NCI-H526 treated with DMSO at 0.1 percent for 48 hours (cell line): ENCODE data around the gene GCSAM.
A peak's percentile ranks its signal among the peaks of the same experiment; 100 is the strongest.

Experiments
- DNase-seq: peaks from one replicate; lab custom pipeline; 2025; lab: John Stamatoyannopoulos, UW

GCSAM gene

GRCh38 chr3:112132975-112133448 is at the start of gene GCSAM:
GCSAM (minus strand) TSS chr3:112133248; CDS start chr3:112133120, 128 bp downstream.
- DNase-seq, result no peak

- no peak for DNase-seq
These were observed 42.6 kb upstream of the GCSAM start for GRCh38 chr3:112175646-112176045.

GRCh38 chr3:112175037-112175436 is 42.0 kb upstream of the GCSAM start:
- no peak for DNase-seq

GRCh38 chr3:112171144-112171543 is 38.1 kb upstream of the GCSAM start:
- DNase-seq, result no peak

- DNase-seq, result no peak
These were observed 37.0 kb upstream of the GCSAM start for GRCh38 chr3:112170046-112170445.

- DNase-seq, result no peak
These were observed 34.7 kb upstream of the GCSAM start for GRCh38 chr3:112167758-112168157.

- DNase-seq, result no peak
These were observed 16.1 kb upstream of the GCSAM start for GRCh38 chr3:112149136-112149535.

GRCh38 chr3:112143689-112144088 is 10.6 kb upstream of the GCSAM start:
- no peak for DNase-seq

GRCh38 chr3:112143251-112143650 is 10.2 kb upstream of the GCSAM start:
- DNase-seq, result no peak

GRCh38 chr3:112141293-112141692 is 8.2 kb upstream of the GCSAM start:
- DNase-seq, result no peak

- DNase-seq, result no peak
These were observed 7.5 kb upstream of the GCSAM start for GRCh38 chr3:112140584-112140983.

GRCh38 chr3:112138219-112138969 is 5.3 kb upstream of the GCSAM start:
- DNase-seq, result no peak

GRCh38 chr3:112137781-112138180 is 4.7 kb upstream of the GCSAM start:
- no peak for DNase-seq

- DNase-seq, result peak; percentile 12
These were observed 4.1 kb upstream of the GCSAM start for GRCh38 chr3:112136959-112137693.

- DNase-seq, result no peak
These were observed 3.0 kb upstream of the GCSAM start for GRCh38 chr3:112136046-112136445.

GRCh38 chr3:112134335-112135124 is 1.5 kb upstream of the GCSAM start:
- DNase-seq, result no peak

GRCh38 chr3:112133626-112134334 is 732 bp upstream of the GCSAM start:
- DNase-seq, result peak; percentile 27

- DNase-seq, result no peak
These were observed 494 bp downstream of the GCSAM start for GRCh38 chr3:112132554-112132953.

GRCh38 chr3:112132088-112132487 is 960 bp downstream of the GCSAM start:
- no peak for DNase-seq

GRCh38 chr3:112131111-112131510 is 1.9 kb downstream of the GCSAM start:
- no peak for DNase-seq

- no peak for DNase-seq
These were observed 2.4 kb downstream of the GCSAM start for GRCh38 chr3:112130638-112130993.
